Measurements from ENCODE around the gene USP28.
"Not testable (repeated sequence)": the region's sequence is repeated elsewhere in the genome, so short reads cannot be mapped to it uniquely, and the experiment has no call there.

USP28 gene

GRCh38 chr11:113763040-113763439 lies 112.3 kb downstream of the USP28 start:
- not testable (repeated sequence) for DNase-seq

DNA sequence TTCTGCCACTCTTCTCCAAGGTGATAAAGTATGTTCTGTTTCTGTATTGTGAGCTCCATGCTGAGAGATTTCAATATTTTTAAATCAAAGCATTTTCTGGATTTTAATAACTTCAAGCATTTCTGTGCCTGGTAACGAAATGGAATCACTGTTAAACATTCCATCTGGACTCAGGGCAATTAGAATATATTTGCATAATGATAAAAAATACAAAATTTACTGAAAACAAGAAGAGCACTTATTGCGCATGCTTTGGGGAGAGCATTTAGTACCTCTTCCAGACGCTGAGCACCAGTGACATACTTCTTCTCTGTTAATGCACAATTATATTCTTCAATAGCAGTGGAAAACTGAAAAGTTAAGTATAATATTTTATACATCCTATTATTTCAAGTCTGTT lies 115.1 kb downstream of the USP28 start:
- DNase-seq = no peak

- no peak for DNase-seq
Measured at GRCh38 chr11:113752932-113753331, 122.4 kb downstream of the USP28 start.
